T-helper 17 cell (primary cell): Measurements from ENCODE around the gene FOCAD. TPM values are rescaled to one million over a fixed set of nuclear protein-coding genes. Genes with fewer than 3 reads are reported as not detected.

Experiments used
- ATAC-seq: fragments of 150-1000 bp; cut with Tn5 transposase; 2 replicates; pipeline ENCODE4 v1.10.0; 2021; ENCODE audit warnings: mild to moderate bottlenecking, moderate library complexity
- DNase-seq, 3 donors: peaks; one replicate each; pipeline versions ENCODE4 v3.0.0 to v3.0.0-alpha.2; 2020 to 2021
- H3K9me3 ChIP-seq: one replicate; pipeline ENCODE4 v1.7.0; 2013; ENCODE audit warnings: low read length, mild to moderate bottlenecking; ENCODE audit not compliant: control insufficient read depth, poor library complexity, severe bottlenecking
- H3K27ac Mint-ChIP-seq: one replicate; pipeline ENCODE4 v1.8.0; 2022; ENCODE audit warnings: mild to moderate bottlenecking, moderate library complexity, mixed read lengths
- H3K27me3 Mint-ChIP-seq: one replicate; pipeline ENCODE4 v1.8.0; 2022; ENCODE audit warnings: mixed read lengths
- H3K36me3 Mint-ChIP-seq: one replicate; pipeline ENCODE4 v1.8.0; 2022; ENCODE audit warnings: low read depth, mixed read lengths
- H3K4me1 Mint-ChIP-seq: one replicate; pipeline ENCODE4 v1.8.0; 2022; ENCODE audit warnings: mild to moderate bottlenecking, mixed read lengths
- H3K4me3 Mint-ChIP-seq: one replicate; pipeline ENCODE4 v1.8.0; 2022; ENCODE audit warnings: mild to moderate bottlenecking, moderate library complexity, mixed read lengths
- total RNA-seq, 4 donors: library from RNA in 2 of 4; stranded (reverse) in 2 of 4; gene quantifications; one replicate each; pipeline ENCODE4 v1.2.3 and lab custom pipeline; 2022 to 2026

The FOCAD gene
- total RNA-seq, 2 donors from 2014 or later = 16.2 to 18.2 TPM

GRCh38 chr9:20689833-20690232 lies 5.8 kb downstream of the FOCAD start:
- no peak overlapping the region for H3K4me3 Mint-ChIP-seq
- no peaks in the 10 kb centered on the region for H3K9me3 ChIP-seq
- no peak for ATAC-seq
- H3K36me3 Mint-ChIP-seq = peaks cover 2% of the 10 kb centered on the region
- no peaks in the 10 kb centered on the region for H3K27me3 Mint-ChIP-seq
- no peak for DNase-seq
- peaks cover 12% of the 10 kb centered on the region for H3K4me1 Mint-ChIP-seq
- no peak overlapping the region for H3K27ac Mint-ChIP-seq

- no peak for DNase-seq
- Mint-ChIP-seq H3K4me1 (peaks cover 6% of the 10 kb centered on the region), H3K4me3 (no peak overlapping the region), H3K27ac (no peak overlapping the region), H3K36me3 (peaks cover 4% of the 10 kb centered on the region), H3K27me3 (no peaks in the 10 kb centered on the region)
- no peak for ATAC-seq
- no peaks in the 10 kb centered on the region for H3K9me3 ChIP-seq
Observed at GRCh38 chr9:20692554-20692953, 8.5 kb downstream of the FOCAD start.

GRCh38 chr9:20693068-20693467 lies 9.0 kb downstream of the FOCAD start:
- H3K9me3 ChIP-seq = no peaks in the 10 kb centered on the region
- DNase-seq (no peak), ATAC-seq (no peak)
- Mint-ChIP-seq H3K27ac (no peak overlapping the region), H3K4me3 (no peak overlapping the region), H3K36me3 (peaks cover 4% of the 10 kb centered on the region), H3K4me1 (peaks cover 6% of the 10 kb centered on the region), H3K27me3 (no peaks in the 10 kb centered on the region)

- Mint-ChIP-seq H3K4me3 (no peak overlapping the region), H3K4me1 (peaks cover 6% of the 10 kb centered on the region), H3K36me3 (peaks cover 4% of the 10 kb centered on the region), H3K27ac (no peak overlapping the region), H3K27me3 (no peaks in the 10 kb centered on the region)
- no peak for ATAC-seq
- no peaks in the 10 kb centered on the region for H3K9me3 ChIP-seq
- DNase-seq = no peak
Observed at GRCh38 chr9:20694248-20694647, 10.2 kb downstream of the FOCAD start.

GRCh38 chr9:20697021-20697719 lies 13.1 kb downstream of the FOCAD start:
- Mint-ChIP-seq H3K4me3 (no peak overlapping the region), H3K27me3 (no peaks in the 10 kb centered on the region), H3K36me3 (peaks cover 4% of the 10 kb centered on the region), H3K27ac (no peak overlapping the region), H3K4me1 (no peaks in the 10 kb centered on the region)
- DNase-seq (no peak), ATAC-seq (no peak)
- H3K9me3 ChIP-seq = no peaks in the 10 kb centered on the region

- Mint-ChIP-seq H3K36me3 (peaks cover 2% of the 10 kb centered on the region), H3K27ac (no peak overlapping the region), H3K4me1 (no peaks in the 10 kb centered on the region), H3K27me3 (no peaks in the 10 kb centered on the region), H3K4me3 (no peak overlapping the region)
- no peaks in the 10 kb centered on the region for H3K9me3 ChIP-seq
- no peak for ATAC-seq
- no peak for DNase-seq
Observed at GRCh38 chr9:20698782-20699181, 14.7 kb downstream of the FOCAD start.

GRCh38 chr9:20701060-20701459 lies 17.0 kb downstream of the FOCAD start:
- Mint-ChIP-seq H3K27me3 (no peaks in the 10 kb centered on the region), H3K36me3 (peaks cover 2% of the 10 kb centered on the region)

GRCh38 chr9:20702570-20702969 lies 18.5 kb downstream of the FOCAD start:
- no peaks in the 10 kb centered on the region for H3K27me3 Mint-ChIP-seq
- H3K4me1 Mint-ChIP-seq = peaks cover under 1% of the 10 kb centered on the region
- no peak overlapping the region for H3K27ac Mint-ChIP-seq
- ATAC-seq (no peak), DNase-seq (no peak)
- no peaks in the 10 kb centered on the region for H3K9me3 ChIP-seq
- no peaks in the 10 kb centered on the region for H3K36me3 Mint-ChIP-seq
- no peak overlapping the region for H3K4me3 Mint-ChIP-seq

More at GRCh38 chr9:20701060-20701459, 17.0 kb downstream of the FOCAD start:
- no peak overlapping the region for H3K27ac Mint-ChIP-seq
- no peaks in the 10 kb centered on the region for H3K4me1 Mint-ChIP-seq
- DNase-seq = no peak
- H3K9me3 ChIP-seq = no peaks in the 10 kb centered on the region
- no peak for ATAC-seq
- H3K4me3 Mint-ChIP-seq = no peak overlapping the region

GRCh38 chr9:20703146-20703545 lies 19.1 kb downstream of the FOCAD start:
- no peak overlapping the region for H3K27ac Mint-ChIP-seq
- H3K27me3 Mint-ChIP-seq = no peaks in the 10 kb centered on the region
- H3K4me1 Mint-ChIP-seq = peaks cover 3% of the 10 kb centered on the region
- H3K4me3 Mint-ChIP-seq = no peak overlapping the region
- ATAC-seq (no peak), DNase-seq (no peak)
- no peaks in the 10 kb centered on the region for H3K9me3 ChIP-seq
- H3K36me3 Mint-ChIP-seq = no peaks in the 10 kb centered on the region

- H3K9me3 ChIP-seq = no peaks in the 10 kb centered on the region
- no peak for ATAC-seq
- no peak for DNase-seq
- Mint-ChIP-seq H3K36me3 (no peaks in the 10 kb centered on the region), H3K27ac (no peak overlapping the region), H3K4me1 (peaks cover 16% of the 10 kb centered on the region), H3K4me3 (no peak overlapping the region), H3K27me3 (no peaks in the 10 kb centered on the region)
Observed at GRCh38 chr9:20707708-20708107, 23.6 kb downstream of the FOCAD start.

GRCh38 chr9:20713172-20713571 lies 29.1 kb downstream of the FOCAD start:
- peaks cover 3% of the 10 kb centered on the region for H3K36me3 Mint-ChIP-seq
- DNase-seq (no peak), ATAC-seq (no peak)
- H3K27me3 Mint-ChIP-seq = no peaks in the 10 kb centered on the region
- peaks cover 23% of the 10 kb centered on the region for H3K4me1 Mint-ChIP-seq
- H3K27ac Mint-ChIP-seq = no peak overlapping the region
- H3K9me3 ChIP-seq = no peaks in the 10 kb centered on the region
- no peak overlapping the region for H3K4me3 Mint-ChIP-seq

- H3K4me3 Mint-ChIP-seq = no peak overlapping the region
- H3K27ac Mint-ChIP-seq = no peak overlapping the region
- no peaks in the 10 kb centered on the region for H3K27me3 Mint-ChIP-seq
- H3K9me3 ChIP-seq = no peaks in the 10 kb centered on the region
- no peak for ATAC-seq
- H3K4me1 Mint-ChIP-seq = peaks cover 19% of the 10 kb centered on the region
- H3K36me3 Mint-ChIP-seq = peaks cover 3% of the 10 kb centered on the region
- DNase-seq = no peak
Observed at GRCh38 chr9:20714442-20715415, 30.7 kb downstream of the FOCAD start.

- H3K4me3 Mint-ChIP-seq = no peak overlapping the region
- no peaks in the 10 kb centered on the region for H3K9me3 ChIP-seq
- DNase-seq = no peak
- peaks cover 10% of the 10 kb centered on the region for H3K36me3 Mint-ChIP-seq
- no peak overlapping the region for H3K27ac Mint-ChIP-seq
- no peak for ATAC-seq
- peaks cover 23% of the 10 kb centered on the region for H3K4me1 Mint-ChIP-seq
- H3K27me3 Mint-ChIP-seq = no peaks in the 10 kb centered on the region
Observed at GRCh38 chr9:20722221-20722620, 38.2 kb downstream of the FOCAD start.
